ENCODE results near the gene TBC1D22B.
"Not testable (repeated sequence)": the region's sequence is repeated elsewhere in the genome, so short reads cannot be mapped to it uniquely, and the experiment has no call there.

Gene TBC1D22B

DNA sequence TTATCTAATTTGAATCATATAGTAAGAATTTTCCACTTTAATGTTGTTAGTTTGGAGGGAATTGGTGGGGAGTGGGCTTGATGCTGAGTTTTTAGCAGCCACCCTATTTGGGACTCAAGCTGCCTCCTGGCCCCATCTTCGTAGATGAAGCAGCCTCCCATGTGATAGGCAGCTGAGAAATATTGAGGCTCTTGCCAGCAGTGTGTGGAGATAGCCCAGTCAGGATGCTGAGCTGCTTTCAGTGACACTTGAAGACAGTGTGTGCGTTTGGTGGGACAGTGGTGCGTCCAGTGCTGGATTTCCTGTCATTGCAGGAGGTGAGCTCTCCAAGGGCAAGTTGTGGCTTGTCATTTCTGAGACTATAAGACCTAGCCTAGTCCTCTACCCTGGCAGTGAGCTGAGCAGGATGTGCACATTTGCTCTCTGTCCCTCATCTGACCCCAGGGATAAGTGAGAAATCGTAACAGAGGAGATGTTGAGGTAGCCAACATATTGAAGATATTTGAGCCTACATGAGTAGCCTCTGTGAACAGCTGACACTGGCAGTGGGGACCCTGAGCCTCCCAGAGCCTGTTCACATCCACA, 48.4 kb downstream of the TBC1D22B start:
- no peak for DNase-seq

DNA sequence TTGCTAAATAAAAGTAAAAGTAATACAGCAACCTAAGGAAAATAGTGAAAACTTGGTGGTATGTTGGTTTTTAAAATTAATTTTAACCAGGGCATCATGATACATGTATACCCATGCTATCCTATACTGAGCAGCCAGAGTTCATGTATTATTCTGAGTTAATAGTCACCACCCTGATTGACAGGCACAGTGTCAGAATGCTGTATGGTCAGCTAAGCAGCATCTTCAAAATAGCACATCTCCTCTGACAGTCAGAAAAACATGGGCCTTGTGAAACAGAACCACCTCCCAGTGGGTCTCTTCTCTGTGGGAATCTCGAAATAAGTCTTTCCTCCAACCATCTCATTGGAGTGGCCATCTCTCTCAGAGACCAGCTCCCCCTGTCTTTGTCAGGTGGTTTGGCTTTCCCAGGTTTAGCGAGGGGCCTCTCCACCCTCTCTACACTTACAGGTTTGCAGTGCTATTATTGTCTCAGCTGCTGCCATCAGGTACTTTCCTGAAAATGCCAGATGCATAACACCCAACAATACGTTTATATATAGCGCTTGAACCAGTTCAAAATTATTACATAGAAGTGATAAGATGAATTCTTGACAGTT, 49.2 kb downstream of the TBC1D22B start:
- no peak for DNase-seq

DNA sequence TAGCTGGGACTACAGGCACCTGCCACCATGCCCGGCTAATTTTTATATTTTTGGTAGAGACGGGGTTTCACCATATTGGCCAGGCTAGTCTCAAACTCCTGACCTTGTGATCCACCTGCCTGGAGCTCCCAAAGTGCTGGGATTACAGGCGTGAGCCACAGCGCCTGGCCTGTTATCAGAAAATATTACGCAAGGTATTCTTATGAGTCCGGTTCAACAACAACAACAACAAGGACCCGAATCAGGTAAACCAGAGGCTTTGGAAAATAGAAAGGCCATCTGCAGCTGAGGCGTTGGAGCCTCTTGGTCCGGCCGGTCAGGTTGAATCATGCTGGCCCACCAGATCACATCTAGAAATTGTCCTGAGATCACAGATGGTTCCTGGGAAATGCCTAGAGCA, 49.9 kb downstream of the TBC1D22B start:
- DNase-seq = not testable (repeated sequence)

DNA sequence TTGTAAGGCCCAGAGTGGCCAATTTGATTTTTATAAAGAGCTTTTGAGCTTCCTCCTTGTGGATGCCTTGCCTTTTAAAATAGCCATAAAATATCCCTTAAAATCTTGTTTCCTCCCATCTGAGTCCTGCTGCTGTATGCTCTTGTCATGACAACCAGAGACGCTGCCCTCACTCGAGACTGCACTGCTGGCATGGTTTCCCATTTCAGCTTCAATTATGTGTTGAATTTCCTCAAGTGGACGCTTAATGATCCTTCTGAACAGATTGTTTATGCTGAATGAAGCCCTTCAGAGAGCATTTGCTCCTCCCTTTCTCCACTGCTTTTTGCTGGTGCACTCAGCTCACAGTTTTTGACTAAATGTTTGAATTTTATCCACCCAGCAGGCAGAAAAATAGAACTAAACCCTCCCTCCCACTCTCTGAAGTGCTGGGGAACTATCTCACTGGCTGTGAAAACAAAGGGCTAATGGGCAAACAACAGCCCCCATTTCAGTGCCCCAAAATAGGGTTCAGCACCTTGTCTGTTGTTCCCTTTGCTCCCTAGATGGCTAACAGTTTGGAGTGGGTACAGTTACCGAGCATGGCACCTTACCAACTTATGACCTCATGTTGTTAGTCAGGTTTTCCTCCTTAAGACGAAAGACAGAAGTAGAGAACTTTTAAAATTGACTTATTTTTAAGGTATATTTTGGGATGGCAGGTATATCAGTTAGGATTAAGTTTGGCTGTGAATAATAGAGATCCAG, 50.7 kb downstream of the TBC1D22B start:
- no peak for DNase-seq

DNA sequence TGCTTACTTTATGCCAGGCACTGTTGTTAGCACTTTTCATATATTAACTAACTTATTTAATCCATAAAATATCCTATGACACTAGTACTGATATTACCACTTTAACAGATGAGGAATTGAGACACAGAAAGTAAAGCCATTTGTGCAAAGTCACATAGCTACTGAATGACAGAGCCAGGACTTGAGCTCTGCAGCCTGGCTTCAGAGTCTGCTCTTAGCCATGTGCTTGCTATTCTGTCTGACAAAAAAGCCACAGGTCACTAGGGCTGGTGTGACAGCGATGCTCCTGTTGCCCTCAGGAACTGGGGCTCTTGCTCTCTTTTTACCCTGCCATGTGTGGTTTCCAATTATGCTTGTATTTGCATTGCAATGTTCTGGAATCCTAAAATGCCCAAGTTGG, 51.5 kb downstream of the TBC1D22B start:
- DNase-seq = no peak

DNA sequence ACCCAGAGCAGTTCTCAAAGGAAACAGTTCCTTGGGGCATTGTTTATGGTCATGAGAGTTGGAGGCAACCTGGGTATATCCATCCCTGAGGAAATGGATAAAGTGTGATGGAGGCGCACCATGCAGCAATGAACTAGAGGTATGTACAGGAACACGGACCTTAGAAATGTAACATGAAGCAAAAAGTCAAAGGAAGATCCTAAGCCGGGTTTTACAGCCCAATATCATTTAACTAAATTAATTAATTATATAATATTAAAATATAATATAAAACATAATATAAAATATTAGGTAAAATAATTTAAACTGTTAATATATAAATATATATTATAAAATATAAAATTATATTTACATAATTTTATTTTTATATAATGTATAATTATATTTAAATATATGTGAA, 52.1 kb downstream of the TBC1D22B start:
- DNase-seq = no peak

DNA sequence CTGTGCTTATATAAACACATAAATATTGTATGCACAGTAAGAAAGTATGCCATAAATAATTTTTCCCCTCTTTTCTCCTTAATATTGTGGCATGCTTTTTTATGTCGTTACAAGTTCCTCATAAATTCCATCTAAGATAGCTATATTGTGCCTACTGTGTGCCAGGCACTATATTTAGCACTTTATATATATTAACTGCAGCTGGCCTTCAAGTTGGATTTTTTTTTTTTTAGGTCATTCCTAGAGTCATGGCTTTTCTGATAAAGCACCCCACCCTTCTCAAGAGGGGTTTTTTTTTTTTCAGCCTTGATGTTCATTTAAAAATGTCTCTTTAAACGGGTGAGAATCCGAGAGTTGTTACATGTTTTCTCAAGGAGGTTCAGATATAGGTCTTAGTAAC, 53.4 kb downstream of the TBC1D22B start:
- no peak for DNase-seq

DNA sequence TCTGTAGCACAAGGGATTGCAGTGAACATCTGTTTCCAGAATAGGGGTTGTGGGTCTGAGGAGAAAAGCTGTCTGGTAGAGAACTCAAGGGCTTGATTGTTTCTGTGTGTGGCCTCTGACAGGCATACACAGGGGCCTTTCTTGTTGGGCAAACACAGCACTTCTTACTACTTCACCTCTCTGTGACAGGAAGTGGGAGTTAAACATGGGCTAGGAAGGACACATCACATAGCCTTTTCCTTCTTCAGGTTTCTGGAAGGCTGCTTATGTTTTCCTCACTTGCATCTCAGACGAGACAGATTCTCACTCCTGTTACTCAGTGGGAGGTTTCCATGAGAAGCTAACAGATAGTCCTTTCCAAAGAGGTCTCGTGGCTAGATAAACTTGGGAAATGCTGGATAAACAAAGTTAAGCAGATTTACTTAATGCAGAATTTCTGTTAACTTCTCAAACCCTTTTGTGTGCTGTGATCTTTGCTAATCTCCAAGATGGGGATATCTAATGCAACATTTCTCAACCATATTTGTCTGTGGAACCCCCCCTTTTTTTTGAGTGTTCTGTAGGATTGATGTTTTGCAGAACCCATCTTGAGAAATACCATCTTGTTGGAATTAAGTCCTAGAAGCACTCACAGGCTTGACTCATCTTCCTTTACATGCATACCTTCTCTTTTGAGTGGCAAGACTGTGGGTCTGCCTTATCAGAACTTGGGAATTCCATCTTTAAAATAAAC, 54.3 kb downstream of the TBC1D22B start:
- DNase-seq = no peak

DNA sequence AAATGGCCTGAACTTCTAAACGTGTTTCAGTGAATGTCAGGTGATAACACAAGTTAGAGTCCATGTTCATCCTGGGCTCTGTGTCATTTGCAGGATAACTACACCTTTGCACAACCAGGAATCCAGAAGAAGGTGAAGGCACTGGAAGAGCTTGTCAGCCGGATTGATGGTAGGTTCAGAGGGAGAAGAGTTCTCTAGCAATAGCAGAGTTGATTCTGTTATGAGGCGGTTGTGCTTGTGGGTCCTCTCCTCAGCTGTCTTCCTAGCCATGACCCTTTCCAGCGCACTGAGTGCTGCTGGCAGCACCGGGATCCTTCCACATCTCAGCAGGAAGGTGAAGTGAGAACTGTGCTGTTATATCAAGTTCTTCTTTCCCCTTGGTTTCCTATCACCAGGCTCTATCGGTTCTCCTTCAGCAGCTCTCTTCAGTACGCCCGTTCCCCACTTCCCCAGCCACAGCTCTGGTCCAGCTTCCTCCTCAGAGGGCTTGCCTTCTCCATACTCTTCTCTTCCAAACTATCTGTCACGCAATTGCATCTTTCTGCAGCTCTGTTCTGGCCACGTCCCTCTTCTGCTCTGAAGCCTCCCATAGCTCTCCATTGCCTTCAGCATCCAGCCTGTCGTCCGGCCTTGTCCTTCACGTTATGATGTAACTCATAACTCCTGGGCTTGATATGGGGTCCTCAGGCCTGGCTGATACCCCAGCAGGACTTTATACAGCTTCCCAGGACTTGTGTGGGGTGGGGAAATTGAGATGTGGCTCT, 56.3 kb downstream of the TBC1D22B start:
- DNase-seq = no peak

DNA sequence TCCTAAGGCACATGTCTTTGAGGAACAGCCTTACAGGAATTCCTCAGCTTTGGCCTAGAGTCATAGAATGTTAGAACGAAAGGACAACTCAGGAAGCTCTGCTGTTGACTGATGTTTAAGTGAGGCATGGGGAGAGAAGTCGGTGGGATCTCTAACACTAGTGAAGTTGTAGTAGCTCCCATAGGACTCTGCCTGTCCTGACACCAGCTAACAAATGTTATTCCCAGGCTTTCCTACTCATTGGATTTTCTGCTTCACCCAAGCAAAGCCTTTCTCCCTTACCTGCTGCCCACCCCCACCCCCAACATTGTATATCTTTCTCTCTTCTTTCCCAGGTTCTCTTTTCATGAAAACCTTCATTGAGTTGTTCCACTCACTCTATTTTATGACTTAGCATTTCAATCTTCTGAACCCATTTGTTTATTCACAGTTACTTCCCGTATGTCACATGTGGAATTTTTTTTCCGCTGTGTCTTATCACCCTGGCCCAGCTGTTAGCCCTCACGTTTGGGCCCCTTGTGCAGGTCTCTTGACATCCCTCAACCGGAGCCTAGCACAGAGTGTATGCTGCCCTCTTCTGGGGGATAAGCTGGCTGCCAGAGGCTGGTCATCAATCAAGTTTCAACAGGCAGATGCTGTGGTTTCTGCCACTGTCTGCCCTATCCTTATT, 57.0 kb downstream of the TBC1D22B start:
- DNase-seq = peak; percentile 62

DNA sequence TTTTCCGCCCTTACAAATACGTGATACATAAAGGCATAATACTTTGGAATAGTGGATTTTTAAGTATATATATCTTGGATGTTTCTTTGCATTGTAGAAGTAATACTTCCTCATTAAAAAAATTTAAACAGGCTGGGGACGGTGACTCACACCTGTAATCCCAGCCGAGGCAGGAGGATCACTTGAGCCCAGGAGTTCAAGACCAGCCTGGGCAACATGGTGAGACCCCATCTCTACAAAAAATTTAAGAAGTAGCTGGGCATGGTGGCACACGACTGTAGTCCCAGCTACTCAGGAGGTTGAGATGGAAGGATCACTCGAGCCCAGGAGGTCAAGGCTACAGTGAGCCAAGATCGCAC, 57.6 kb downstream of the TBC1D22B start:
- no peak for DNase-seq

DNA sequence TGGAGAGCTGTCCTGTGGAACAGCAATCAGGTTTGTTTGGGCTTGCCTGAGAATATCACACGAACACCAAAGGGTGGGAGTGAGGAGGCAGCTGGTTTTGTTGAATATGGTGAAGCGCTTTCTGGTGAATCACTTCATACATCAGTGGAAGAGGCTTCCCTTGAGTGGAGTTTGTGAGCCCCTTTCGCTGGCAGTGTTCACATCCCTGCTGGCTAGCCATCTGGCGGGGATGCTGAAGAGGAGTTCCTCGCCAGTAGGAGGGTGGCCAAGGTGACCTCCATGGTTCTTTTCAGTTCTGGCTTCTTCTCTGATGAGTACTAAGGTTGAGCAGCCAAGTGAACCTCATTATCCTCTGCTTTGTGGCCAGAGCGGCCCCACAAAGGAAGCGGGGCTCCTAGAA, 58.5 kb downstream of the TBC1D22B start:
- DNase-seq = no peak

DNA sequence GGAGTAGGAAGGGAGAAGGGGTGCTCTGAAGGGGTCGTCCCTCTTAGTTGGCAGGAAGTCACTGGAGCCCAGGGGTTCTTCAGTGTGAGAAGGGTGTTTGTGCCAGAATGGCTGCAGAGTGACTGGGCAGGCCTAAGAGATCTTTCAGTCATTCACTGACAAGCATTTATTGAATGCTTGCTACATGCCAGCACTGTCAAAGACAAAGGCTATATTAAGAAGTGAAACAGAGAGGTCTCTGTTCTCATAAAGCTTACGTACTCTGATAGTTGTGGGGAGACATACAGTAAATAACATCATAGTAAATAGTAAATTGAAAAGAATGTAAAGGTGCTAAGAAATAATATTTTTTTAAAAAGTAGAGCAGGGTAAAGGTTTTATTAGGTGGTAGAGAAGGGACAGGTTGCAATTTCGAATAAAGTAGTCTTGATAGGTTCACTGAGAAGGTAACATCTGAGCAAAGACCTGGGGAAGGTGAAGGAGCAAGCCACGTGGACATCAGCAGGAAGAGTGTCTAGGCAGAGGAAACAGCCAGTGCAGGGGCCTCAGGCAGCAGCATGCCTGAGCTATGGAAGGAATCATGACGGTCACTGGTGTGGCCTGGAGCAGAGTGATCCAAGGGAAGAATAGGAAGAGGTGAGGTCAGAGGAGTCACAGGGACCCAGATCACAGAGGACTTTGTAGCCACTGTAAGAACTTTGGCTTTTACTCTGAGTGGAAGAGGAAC, 59.9 kb downstream of the TBC1D22B start:
- DNase-seq = no peak

DNA sequence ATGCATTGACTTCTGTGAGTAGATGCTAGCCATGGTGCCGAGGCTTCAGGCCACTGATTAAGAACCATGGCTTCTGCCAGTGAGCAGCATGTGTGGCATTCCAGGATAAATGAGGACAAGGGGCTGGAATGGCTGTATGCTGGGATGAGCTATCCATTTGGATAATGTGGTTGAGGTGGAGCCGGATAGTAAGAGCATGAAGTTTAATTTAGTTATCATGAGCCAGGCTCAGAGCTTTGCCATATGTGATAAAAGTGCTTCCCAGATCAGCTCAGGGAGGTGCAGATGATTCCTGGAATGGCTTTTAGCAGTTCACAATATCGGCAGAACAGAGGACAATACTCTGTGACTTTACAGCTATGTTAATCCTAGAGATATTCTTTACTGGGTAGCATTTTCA, 61.6 kb downstream of the TBC1D22B start:
- no peak for DNase-seq

DNA sequence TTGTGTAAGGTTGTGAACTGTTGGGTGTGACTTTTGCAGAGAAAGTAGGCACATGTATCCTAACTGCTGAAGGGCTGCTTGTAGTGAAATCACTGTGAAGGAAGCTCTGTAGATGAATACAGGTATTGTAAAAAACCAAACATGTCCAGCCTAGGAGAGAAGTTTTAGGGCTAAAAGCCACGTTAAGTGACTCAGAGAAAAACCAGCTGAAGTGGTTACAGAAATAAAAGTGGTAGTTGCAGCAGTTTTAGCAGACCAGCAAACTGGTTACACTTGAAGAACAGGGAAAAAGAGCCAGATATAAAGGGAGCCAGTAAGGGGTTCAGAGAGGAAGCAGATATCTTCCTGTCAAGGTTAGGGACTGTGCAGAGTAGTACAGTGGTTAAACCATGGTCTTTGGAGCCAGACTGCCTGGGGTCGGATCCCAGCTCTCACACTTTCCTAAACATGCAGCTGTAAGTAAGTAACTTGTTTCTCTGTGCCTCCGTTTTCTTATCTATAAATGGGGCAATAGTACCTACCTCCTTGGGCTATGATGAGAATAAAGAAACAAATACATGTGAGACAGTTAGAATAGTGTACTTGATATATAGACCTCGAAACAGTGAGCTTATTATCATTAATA, 62.4 kb downstream of the TBC1D22B start:
- no peak for DNase-seq

DNA sequence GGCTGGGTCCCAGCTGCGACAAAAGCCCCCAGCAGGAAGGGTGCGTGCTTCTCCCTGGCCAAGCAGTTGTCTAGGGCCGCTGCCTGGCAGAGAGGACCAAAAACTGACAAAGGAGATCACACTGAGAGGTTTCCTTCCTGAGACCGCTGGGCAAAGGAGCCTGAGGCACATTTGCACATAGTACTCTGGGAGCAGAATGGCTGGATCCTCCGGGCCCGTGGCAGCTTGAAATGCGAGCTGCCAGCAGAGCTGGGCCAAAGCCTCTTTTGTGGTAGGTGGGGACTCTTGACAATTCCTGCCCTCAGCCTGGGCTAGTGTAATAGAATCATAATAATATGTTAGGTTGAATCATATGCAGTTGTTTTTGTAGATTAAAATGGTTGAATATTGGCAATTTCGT, 63.1 kb downstream of the TBC1D22B start:
- DNase-seq = no peak

DNA sequence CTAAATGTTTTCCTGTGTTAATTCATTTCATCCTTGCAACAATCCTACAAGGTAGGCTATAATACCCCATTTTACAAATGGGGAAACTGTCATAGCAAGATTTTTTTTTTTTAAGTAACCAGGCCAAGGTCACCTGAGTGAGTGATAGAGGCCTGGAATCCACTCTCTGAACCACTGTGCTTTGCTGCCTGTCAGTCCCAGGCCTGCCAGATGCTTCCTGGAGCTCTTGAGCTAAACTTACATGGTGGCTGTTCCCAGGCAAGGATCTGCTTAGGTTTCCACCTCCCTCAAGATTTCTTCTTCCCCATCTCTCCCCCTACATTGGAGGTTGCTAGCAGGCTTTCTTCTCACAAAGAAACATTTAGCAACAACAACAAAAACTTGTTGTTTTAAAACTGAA, 63.5 kb downstream of the TBC1D22B start:
- DNase-seq = no peak

DNA sequence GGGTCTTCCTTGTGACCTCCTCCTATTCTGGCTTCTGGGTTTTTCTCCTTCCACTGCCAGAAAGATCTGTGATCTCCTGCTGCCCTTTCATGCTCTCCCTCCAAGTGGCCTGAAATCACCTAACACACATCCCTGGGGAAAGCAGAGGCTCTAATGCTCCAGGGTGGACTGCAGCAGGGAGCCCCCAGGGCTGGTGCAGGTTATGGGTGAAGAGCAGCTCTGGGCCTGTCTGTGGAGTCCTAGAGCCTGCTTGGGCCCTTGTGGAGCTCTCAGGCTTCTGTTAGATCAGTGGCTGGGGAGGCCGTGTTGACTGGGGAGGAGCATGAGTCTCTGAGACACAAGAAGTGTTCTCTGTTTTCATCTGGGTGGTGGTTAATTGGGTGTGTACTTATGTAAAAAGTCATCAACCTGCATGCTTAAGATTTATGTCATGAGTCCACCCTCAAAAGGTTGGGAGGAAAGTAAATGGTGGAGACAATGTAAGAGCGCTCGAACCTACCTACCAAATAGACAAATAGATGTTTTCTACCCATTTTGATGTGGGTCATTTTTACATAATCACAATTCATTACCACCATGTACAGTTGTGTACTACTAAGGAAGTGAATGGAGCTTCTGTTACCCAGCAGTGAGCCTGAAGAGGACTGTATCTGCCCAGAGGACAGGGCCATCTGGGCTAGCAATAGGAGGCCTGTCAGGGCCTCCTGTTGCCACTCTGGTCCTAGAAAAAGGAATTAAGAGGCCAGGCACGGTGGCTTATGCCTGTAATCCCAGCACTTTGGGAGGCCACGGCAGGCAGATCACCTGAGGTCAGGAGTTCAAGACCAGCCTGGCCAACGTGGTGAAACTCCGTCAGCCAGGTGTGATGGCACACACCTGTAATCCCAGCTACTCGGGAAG, 64.2 kb downstream of the TBC1D22B start:
- no peak for DNase-seq

DNA sequence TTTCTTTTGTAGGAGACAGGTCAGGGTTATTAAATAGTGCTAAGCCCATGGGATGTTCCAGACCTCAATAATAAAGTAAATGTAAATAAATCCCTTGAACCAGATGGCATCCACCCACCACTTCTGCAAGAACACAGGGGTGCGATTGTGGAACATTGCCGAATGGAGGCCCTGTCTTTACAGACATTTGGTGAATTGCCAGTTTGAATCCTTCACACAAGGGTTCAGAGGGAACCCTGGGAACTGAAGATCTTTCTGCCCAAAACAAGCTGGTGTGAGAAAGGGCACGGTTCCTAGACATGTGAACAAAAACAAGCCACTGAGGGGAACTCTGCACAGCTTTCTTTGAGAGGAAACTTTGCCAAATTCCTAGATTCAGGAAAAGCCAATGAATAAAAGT, 66.0 kb downstream of the TBC1D22B start:
- DNase-seq = no peak
